Pancreas (tissue), 10 donors: ENCODE measurements around the gene FMNL2. TPM values are rescaled to one million over a fixed set of nuclear protein-coding genes. Genes with fewer than 3 reads are reported as not detected.

Source experiments
- ATAC-seq, 4 donors: fragments of 200-7000 bp; cut with Tn5 transposase; one replicate each; pipeline versions ENCODE4 v1.8.0 to v1.9.1; 2020; ENCODE audit warnings: mild to moderate bottlenecking in 4 of 4, moderate library complexity in 4 of 4
- DNase-seq, 6 donors: peaks; one replicate each; pipeline ENCODE4 v3.0.0-alpha.2; 2020
- FAIRE-seq: peaks from 2 replicates; lab custom pipeline; 2012; peaks lifted over from hg19 to GRCh38; lab: Jason Lieb, UNC
- H3K27ac ChIP-seq, 4 donors: fragments of 200-600 bp; sonication (generic); 1 replicate in 3 of 4; 2 replicates in 1 of 4; pipeline versions ENCODE4 v1.5.0 to v1.8.0; 2020
- H3K27me3 ChIP-seq, 4 donors: fragments of 200-600 bp; one replicate each; pipeline ENCODE4 v1.8.0; 2021
- H3K36me3 ChIP-seq, 3 donors: fragments of 200-600 bp; sonication (generic) in 1 of 3; one replicate each; pipeline versions ENCODE4 v1.5.0 to v1.8.0; 2020 to 2021
- H3K4me1 ChIP-seq, 3 donors: fragments of 200-600 bp; one replicate each; pipeline ENCODE4 v1.8.0; 2021
- H3K4me3 ChIP-seq, 4 donors: fragments of 200-600 bp; sonication (generic) in 2 of 4; one replicate each; pipeline versions ENCODE4 v1.5.0 to v1.8.0; 2020 to 2021
- H3K9me3 ChIP-seq, 4 donors: fragments of 200-600 bp; one replicate each; pipeline ENCODE4 v1.8.0; 2021
- WGBS, 2 donors: extraction: QIAGEN DNeasy Blood & Tissue Kit; methylation state at CpG; one replicate each; pipeline ENCODE4 v1.1.7; 2013; 5-methylcytosine and 5-hydroxymethylcytosine counted together
- intact Hi-C, 3 donors: fragments of 100-400 bp; cut with DNase I; formaldehyde crosslinking; loops; one replicate each; pipeline versions ENCODE4 v1.11.1 to v1.14.2; 2022
- polyA plus RNA-seq, 2 donors: library from polyadenylated mRNA; stranded (reverse); fragments of 200-250 nt; gene quantifications; one replicate each; pipeline ENCODE4 v1.2.3, GENCODE V29; 2013
- total RNA-seq, 6 donors: library from RNA; stranded (reverse); fragmentation: NEBNext Ultra II Directional in 4 of 6; extraction: Animal tissue kit (Norgen Biotek cat#: 25700) in 4 of 6; gene quantifications; one replicate each; pipeline versions ENCODE4 v1.2.1 to v1.2.4, GENCODE V29; 2021 to 2023
- TF ChIP-seq, protein P1 (sequence below), 4 donors: fragments of 200-600 bp; sonication (generic) in 3 of 4; IDR thresholded peaks; one replicate each; pipeline versions ENCODE4 v1.5.0 to v1.8.0; 2021; ENCODE audit warnings: antibody characterized with exemption in 4 of 4
- donor health status: healthy with polysubstance abuse.
- donor health status: DM: no; HTN: no; CAD: no; lungs with moderate emphysema.
- donor health status: DM: no; HTN: no; CAD: no.
- donor health status: control.
- donor health status: control.
- donor health status: Bipolar disorder and iron deficiency.
- donor health status: DM: yes; HTN: yes; CAD: no.
- donor health status: DM: no; HTN: no; CAD: no.
- donor health status: DM: no; HTN: no; CAD: no.
- donor health status: DM: yes; HTN: yes; CAD: no.

FMNL2 gene
- total and polyA plus RNA-seq, 8 donors: 7.5 to 22.3 (median 11.3) TPM

DNA sequence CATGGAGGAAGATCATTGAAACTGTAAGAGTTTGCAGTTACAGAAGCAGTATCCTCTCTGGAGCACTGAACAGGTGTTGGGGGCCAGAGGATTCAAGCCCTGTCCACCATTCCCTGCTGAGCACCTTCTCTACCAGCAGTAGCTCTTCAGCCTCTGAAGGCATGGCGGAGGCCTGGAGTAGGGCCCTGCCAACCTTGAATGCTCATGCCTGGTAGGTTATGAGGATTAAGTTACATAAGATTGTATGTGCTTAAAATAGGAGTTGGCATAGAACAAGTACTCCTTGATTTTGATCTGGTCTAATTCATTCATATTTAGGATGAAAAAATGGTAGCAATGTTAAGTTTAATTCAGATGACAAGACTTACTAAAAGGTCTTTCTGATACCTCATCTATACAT, 40.2 kb downstream of the FMNL2 start:
- no peak for FAIRE-seq
- no peaks in the 10 kb centered on the region for H3K9me3 ChIP-seq

GRCh38 chr2:152376385-152376784, 41.4 kb downstream of the FMNL2 start:
- TF ChIP-seq, protein P1, sequence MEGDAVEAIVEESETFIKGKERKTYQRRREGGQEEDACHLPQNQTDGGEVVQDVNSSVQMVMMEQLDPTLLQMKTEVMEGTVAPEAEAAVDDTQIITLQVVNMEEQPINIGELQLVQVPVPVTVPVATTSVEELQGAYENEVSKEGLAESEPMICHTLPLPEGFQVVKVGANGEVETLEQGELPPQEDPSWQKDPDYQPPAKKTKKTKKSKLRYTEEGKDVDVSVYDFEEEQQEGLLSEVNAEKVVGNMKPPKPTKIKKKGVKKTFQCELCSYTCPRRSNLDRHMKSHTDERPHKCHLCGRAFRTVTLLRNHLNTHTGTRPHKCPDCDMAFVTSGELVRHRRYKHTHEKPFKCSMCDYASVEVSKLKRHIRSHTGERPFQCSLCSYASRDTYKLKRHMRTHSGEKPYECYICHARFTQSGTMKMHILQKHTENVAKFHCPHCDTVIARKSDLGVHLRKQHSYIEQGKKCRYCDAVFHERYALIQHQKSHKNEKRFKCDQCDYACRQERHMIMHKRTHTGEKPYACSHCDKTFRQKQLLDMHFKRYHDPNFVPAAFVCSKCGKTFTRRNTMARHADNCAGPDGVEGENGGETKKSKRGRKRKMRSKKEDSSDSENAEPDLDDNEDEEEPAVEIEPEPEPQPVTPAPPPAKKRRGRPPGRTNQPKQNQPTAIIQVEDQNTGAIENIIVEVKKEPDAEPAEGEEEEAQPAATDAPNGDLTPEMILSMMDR (IDR thresholded peaks at IDR 0.05): no peak
- Histone ChIP-seq H3K4me3 (no peak overlapping the region), H3K36me3 (no peaks in the 10 kb centered on the region), H3K27ac (no peak overlapping the region), H3K4me1 (peaks cover 0 to 12% (median 8%) of the 10 kb centered on the region in 3 donors), H3K27me3 (no peaks in the 10 kb centered on the region), H3K9me3 (no peaks in the 10 kb centered on the region)
- FAIRE-seq: no peak
- ATAC-seq: peak in 1 of 4 donors; percentile 21
- DNase-seq: peak in 4 of 6 donors; percentile 25 to 68 (median 54)
- 72 to 80% methylated on average over 2 of the region's 2 CpGs for WGBS, 2 donors
- intact Hi-C loops: no loop called here

More for the DNA sequence above, 40.2 kb downstream of the FMNL2 start:
- ATAC-seq (no peak), DNase-seq (no peak)
- Histone ChIP-seq H3K4me3 (no peak overlapping the region), H3K36me3 (no peaks in the 10 kb centered on the region), H3K27ac (no peak overlapping the region), H3K27me3 (no peaks in the 10 kb centered on the region), H3K4me1 (peaks cover 0 to 12% (median 8%) of the 10 kb centered on the region in 3 donors)
- WGBS, 2 donors: 95 to 100% methylated on average over 1 of the region's 1 CpG
- TF ChIP-seq, protein P1 (IDR thresholded peaks at IDR 0.05): no peak
- intact Hi-C loops: no loop called here

DNA sequence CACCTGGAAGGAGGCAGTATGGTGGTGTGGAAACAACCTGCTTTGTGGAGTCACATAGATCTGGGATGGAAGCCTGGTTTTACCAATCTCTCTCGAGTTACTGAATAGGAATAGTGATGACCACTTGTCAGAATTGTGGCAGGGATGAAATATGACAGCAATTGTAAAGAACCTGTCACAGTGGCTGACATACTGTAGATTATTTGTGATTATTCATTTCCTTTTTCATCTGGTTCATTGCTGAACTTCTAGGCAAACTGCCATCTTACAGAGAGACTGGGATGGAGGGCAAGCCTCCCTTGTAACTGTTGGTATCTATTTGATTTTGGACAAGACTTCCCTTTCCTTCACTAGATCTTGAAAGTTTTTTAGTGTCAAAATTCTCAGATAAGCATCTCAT, 42.0 kb downstream of the FMNL2 start:
- WGBS, 2 donors: 62 to 63% methylated on average over 1 of the region's 1 CpG
- no peaks in the 10 kb centered on the region for H3K9me3 ChIP-seq
- intact Hi-C loops: no loop called here
- DNase-seq (no peak), FAIRE-seq (no peak), ATAC-seq (no peak)
- no peak overlapping the region for H3K27ac ChIP-seq
- H3K27me3 ChIP-seq: no peaks in the 10 kb centered on the region
- TF ChIP-seq, protein P1 (IDR thresholded peaks at IDR 0.05): no peak
- H3K36me3 ChIP-seq: no peaks in the 10 kb centered on the region
- H3K4me3 ChIP-seq: no peak overlapping the region
- H3K4me1 ChIP-seq: peaks cover 0 to 12% (median 8%) of the 10 kb centered on the region in 3 donors

GRCh38 chr2:152379089-152379488, 44.1 kb downstream of the FMNL2 start:
- no peaks in the 10 kb centered on the region for H3K27me3 ChIP-seq
- H3K4me3 ChIP-seq: no peak overlapping the region
- no peak overlapping the region for H3K27ac ChIP-seq
- FAIRE-seq (no peak), ATAC-seq (no peak), DNase-seq (no peak)
- no peaks in the 10 kb centered on the region for H3K9me3 ChIP-seq
- intact Hi-C loops: no loop called here
- WGBS, 2 donors: 68 to 70% methylated on average over 4 of the region's 4 CpGs
- peaks cover 0 to 12% (median 8%) of the 10 kb centered on the region in 3 donors for H3K4me1 ChIP-seq
- H3K36me3 ChIP-seq: no peaks in the 10 kb centered on the region
- TF ChIP-seq, protein P1 (IDR thresholded peaks at IDR 0.05): no peak

GRCh38 chr2:152380261-152381055, 45.5 kb downstream of the FMNL2 start:
- intact Hi-C loops: no loop called here
- no peaks in the 10 kb centered on the region for H3K27me3 ChIP-seq
- H3K4me3 ChIP-seq: no peak overlapping the region
- H3K4me1 ChIP-seq: peaks cover 0 to 12% (median 8%) of the 10 kb centered on the region in 3 donors
- ATAC-seq (no peak), FAIRE-seq (no peak), DNase-seq (no peak)
- H3K36me3 ChIP-seq: no peaks in the 10 kb centered on the region
- no peak overlapping the region for H3K27ac ChIP-seq
- WGBS, 2 donors: 70 to 74% methylated on average over 5 of the region's 5 CpGs
- TF ChIP-seq, protein P1 (IDR thresholded peaks at IDR 0.05): no peak
- H3K9me3 ChIP-seq: no peaks in the 10 kb centered on the region
